22Rv1 (cell line): ENCODE measurements around the gene RNF133.

ENCODE experiments used
- H3K27ac ChIP-seq: fragments of 450-650 bp; 2 replicates; pipeline ENCODE4 v1.5.1; 2017
- ZFX ChIP-seq: fragments of 450-650 bp; IDR thresholded peaks from 2 replicates; pipeline ENCODE4 v1.6.1; 2017; ENCODE audit warnings: antibody characterized with exemption, borderline replicate concordance
- TF ChIP-seq, protein P1 (sequence below): fragments of 450-650 bp; IDR thresholded peaks from 2 replicates; pipeline ENCODE4 v1.5.1; 2017; ENCODE audit warnings: mild to moderate bottlenecking

The RNF133 gene

DNA sequence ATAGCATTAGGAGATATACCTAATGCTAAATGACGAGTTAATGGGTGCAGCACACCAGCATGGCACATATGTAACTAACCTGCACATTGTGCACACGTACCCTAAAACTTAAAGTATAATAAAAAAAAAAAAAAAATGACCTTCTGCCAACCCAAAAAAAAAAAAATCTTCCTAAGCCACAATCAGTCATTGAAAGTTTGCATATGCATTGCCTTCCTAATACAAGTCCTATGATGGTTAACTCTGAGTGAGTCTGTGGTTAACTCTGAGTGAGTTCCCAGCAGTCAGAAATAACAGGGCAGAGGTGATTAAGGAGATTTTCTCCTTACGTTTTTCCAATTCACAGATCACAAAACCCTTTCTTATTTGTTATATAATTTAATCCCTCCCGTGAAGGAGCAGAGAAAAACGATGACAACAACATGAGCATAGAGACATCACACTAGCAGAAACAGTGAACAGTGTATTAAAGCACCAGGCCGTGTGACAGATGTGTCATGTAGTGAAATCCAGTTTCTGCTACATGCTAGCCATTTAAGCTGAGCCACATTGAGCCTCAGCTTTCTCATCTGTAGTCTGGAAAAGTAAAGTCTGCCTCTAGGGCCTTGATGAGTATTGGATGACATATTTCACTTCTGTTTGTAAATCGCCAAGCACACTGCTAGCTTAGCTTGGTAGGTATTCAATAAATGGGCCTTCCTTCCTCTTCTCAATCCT is 11.2 kb upstream of the RNF133 start:
- no peak overlapping the region for H3K27ac ChIP-seq
- TF ChIP-seq ZFX: no peak
- TF ChIP-seq, protein P1, sequence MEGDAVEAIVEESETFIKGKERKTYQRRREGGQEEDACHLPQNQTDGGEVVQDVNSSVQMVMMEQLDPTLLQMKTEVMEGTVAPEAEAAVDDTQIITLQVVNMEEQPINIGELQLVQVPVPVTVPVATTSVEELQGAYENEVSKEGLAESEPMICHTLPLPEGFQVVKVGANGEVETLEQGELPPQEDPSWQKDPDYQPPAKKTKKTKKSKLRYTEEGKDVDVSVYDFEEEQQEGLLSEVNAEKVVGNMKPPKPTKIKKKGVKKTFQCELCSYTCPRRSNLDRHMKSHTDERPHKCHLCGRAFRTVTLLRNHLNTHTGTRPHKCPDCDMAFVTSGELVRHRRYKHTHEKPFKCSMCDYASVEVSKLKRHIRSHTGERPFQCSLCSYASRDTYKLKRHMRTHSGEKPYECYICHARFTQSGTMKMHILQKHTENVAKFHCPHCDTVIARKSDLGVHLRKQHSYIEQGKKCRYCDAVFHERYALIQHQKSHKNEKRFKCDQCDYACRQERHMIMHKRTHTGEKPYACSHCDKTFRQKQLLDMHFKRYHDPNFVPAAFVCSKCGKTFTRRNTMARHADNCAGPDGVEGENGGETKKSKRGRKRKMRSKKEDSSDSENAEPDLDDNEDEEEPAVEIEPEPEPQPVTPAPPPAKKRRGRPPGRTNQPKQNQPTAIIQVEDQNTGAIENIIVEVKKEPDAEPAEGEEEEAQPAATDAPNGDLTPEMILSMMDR: no peak

DNA sequence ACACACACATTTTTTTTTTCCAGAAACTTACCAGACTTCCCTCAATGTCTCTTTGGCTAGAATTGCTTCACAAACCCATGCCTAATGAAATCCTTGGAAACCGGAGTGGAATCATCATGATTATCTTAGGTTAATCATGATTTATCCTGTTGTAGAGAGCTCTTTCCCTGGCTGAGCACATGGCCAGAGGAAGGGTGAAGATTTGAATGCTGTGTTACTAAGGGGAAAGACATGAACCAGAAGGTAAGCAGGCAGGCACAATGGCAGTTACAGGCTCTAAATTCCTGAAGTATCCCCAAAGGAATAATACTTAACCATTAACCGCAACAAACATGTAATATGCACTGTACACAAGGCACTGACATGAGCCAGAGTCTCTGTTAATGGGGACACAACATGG is 7.9 kb upstream of the RNF133 start:
- peak overlapping the region; percentile 31; the same call in 1 of the 2 replicates for H3K27ac ChIP-seq
- TF ChIP-seq ZFX: no peak
- TF ChIP-seq, protein P1: no peak

DNA sequence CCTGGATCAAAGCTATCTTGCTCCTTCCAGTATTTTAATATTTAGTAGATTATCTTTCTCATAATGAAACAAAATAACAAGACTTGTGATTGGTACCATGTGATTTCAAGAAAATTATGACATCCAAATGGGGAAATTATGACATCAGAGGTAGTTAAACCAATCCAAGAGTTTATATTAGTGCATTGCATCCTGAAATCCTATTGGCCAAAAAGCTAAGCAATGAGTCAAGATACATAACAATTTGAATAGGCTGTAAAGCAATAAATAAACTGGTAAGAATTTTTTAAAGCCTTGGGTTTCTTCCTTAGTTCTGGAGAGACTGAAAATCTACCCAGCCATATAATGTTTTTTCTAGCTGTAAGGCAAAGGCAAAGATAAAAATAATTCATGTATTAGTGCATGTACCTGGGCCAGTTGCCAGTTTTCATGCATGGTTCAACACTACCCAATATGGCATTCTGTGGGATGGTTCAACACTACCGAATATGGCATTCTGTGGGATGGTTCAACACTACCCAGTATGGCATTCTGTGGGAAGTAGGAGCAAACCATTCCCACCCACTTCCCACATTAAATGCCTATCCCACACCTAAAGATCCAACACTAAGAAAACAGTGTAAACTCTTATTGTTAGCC is 4.1 kb upstream of the RNF133 start, which contains the start of gene RNF148:
Gene RNF148 (minus strand): TSS at position 51 of the 639 bp plus-strand sequence. CDS start 172 bp downstream, outside the sequence.
- H3K27ac ChIP-seq: no peak within 1 kb of the TSS
- TF ChIP-seq, protein P1: no peak
- TF ChIP-seq ZFX: no peak

DNA sequence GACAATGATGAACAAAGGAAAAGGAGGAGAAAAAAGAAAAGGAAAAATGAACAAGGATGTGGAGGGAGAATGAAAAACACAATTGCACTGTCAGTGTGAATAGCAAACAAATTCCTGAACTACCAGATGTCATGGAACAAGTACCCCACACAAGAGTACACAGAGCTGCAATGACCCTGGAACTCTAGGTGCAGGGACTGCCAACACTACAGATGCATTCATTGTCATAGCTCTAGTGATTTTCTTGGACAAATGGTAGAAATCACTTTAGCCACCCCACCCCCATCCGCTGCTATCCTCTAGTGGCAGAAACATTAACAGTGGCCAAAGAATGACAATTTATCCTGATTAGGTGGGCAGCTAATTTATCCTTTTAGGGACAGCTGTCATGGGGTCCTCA is 3.1 kb downstream of the RNF133 start:
- no peak for TF ChIP-seq ZFX
- TF ChIP-seq, protein P1: no peak
- no peak overlapping the region for H3K27ac ChIP-seq

DNA sequence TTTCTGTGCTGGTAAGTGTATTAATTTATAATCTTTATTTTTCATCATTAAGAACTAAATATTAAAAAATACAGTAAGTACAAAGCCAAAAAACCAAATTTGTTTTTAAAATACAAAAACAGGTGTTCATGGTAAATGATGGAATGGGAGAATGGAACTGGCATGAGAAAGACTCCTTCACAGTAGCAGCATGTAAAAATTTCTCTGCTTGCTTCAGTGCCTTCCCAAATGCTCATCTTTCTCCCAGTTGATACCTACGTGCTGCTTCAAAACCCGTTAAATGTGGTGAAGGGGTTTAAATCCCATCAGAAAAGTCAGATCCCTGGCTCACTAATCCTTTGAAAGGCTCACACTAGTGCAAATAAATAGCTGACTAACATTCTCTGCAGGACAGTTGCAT is 4.2 kb downstream of the RNF133 start:
- TF ChIP-seq ZFX: no peak
- TF ChIP-seq, protein P1: no peak
- no peak overlapping the region for H3K27ac ChIP-seq

DNA sequence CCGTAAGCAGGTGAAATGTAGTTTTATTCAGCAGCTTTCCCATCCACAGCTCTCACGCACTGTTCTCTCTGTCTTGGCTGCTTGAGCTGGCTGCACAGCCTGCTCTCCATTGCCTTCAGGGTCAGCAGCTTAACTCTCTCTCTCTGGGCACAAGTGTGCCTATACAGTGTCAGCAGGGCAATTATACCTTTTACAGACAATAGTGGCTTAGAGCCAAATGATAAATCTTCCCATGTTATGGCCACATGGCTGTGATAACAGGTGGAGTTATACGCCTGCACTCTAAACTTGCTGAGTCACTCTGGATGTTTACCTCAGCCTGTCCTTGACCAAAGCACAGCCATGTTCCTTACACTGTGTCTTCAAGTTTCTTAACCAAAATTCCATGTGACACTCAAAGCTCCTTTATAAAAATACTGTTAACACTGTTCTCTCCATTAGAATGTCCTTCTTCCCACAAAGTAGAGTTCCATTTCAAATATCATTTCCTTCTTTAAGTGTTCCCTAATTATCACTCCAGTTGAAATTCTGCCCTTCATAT is 6.1 kb downstream of the RNF133 start:
- H3K27ac ChIP-seq: no peak overlapping the region
- no peak for TF ChIP-seq ZFX
- TF ChIP-seq, protein P1: no peak
